Type B pancreatic cell (in vitro differentiated cells): Measurements from ENCODE around the gene MAGI3. TPM values are rescaled to one million over a fixed set of nuclear protein-coding genes. Genes with fewer than 3 reads are reported as not detected.

Source experiments
- DNase-seq: peaks from one replicate; pipeline ENCODE4 v3.0.0; 2021; ENCODE audit warnings: mixed read lengths; ENCODE audit not compliant: unreplicated experiment; ENCODE audit errors: extremely low spot score
- H3K27ac Mint-ChIP-seq: 2 replicates; pipeline ENCODE4 v1.8.0; 2021; ENCODE audit warnings: mild to moderate bottlenecking, mixed read lengths
- H3K27me3 Mint-ChIP-seq: 2 replicates; pipeline ENCODE4 v1.8.0; 2021; ENCODE audit warnings: mixed read lengths
- H3K36me3 Mint-ChIP-seq: 2 replicates; pipeline ENCODE4 v1.8.0; 2021; ENCODE audit warnings: mixed read lengths
- H3K4me1 Mint-ChIP-seq: one replicate; pipeline ENCODE4 v1.8.0; 2021; ENCODE audit warnings: mixed read lengths; ENCODE audit not compliant: unreplicated experiment
- H3K4me3 Mint-ChIP-seq: 2 replicates; pipeline ENCODE4 v1.8.0; 2021; ENCODE audit warnings: mild to moderate bottlenecking, mixed read lengths
- H3K9me3 Mint-ChIP-seq: 2 replicates; pipeline ENCODE4 v1.8.0; 2021; ENCODE audit warnings: mixed read lengths
- total RNA-seq: library from RNA; stranded (reverse); gene quantifications from 2 replicates; pipeline ENCODE4 v1.2.1, GENCODE V29; 2021; ENCODE audit warnings: low replicate concordance
- TF ChIP-seq, protein P1 (sequence below): fragments of 200-600 bp; sonication (generic); conservative IDR thresholded peaks from 2 replicates; pipeline ENCODE4 v1.5.0; 2021; ENCODE audit warnings: antibody characterized with exemption, mild to moderate bottlenecking

The MAGI3 gene
- total RNA-seq, 1 donor from 2014 or later: 19.2 TPM

DNA sequence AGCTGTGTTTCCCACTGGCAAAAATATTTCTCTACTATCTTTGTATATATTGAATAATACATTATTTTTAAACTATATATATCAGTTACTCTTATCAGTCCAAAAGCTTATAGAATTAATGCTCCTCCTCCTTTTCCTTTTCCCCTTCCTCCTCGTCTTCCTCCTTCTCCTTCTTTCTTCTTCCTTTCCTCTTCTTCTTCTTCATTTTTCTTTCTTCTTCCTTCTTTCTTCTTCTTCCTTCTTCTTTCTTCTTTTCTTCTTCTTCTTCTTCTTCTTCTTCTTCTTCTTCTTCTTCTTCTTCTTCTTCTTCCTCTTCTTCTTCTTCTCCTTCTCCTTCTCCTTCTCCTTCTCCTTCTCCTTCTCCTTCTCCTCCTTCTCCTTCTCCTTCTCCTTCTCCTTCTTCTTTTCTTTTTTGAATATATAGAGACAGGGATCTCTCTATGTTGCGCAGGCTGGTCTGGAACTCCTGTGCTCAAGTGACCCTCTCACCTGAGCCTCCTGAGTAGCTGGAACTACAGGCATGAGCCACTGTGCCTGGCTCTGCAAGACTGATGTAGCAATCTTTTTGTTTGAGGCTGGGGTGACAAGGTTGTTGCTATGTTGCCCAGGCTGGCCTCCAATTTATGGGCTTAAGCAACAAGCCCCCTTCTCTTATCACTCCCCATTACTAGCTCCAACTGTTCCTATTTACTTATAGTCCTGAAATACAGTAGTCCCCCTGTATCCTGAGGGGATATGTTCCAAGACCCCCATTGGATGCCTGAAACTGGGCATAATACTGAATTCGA lies 47.4 kb downstream of the MAGI3 start:
- Mint-ChIP-seq H3K4me1 (peaks cover 10% of the 10 kb centered on the region), H3K27ac (no peak overlapping the region), H3K4me3 (no peak overlapping the region), H3K27me3 (no peaks in the 10 kb centered on the region), H3K36me3 (no peaks in the 10 kb centered on the region), H3K9me3 (no peaks in the 10 kb centered on the region)
- TF ChIP-seq, protein P1, sequence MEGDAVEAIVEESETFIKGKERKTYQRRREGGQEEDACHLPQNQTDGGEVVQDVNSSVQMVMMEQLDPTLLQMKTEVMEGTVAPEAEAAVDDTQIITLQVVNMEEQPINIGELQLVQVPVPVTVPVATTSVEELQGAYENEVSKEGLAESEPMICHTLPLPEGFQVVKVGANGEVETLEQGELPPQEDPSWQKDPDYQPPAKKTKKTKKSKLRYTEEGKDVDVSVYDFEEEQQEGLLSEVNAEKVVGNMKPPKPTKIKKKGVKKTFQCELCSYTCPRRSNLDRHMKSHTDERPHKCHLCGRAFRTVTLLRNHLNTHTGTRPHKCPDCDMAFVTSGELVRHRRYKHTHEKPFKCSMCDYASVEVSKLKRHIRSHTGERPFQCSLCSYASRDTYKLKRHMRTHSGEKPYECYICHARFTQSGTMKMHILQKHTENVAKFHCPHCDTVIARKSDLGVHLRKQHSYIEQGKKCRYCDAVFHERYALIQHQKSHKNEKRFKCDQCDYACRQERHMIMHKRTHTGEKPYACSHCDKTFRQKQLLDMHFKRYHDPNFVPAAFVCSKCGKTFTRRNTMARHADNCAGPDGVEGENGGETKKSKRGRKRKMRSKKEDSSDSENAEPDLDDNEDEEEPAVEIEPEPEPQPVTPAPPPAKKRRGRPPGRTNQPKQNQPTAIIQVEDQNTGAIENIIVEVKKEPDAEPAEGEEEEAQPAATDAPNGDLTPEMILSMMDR: no peak
- DNase-seq: no peak

DNA sequence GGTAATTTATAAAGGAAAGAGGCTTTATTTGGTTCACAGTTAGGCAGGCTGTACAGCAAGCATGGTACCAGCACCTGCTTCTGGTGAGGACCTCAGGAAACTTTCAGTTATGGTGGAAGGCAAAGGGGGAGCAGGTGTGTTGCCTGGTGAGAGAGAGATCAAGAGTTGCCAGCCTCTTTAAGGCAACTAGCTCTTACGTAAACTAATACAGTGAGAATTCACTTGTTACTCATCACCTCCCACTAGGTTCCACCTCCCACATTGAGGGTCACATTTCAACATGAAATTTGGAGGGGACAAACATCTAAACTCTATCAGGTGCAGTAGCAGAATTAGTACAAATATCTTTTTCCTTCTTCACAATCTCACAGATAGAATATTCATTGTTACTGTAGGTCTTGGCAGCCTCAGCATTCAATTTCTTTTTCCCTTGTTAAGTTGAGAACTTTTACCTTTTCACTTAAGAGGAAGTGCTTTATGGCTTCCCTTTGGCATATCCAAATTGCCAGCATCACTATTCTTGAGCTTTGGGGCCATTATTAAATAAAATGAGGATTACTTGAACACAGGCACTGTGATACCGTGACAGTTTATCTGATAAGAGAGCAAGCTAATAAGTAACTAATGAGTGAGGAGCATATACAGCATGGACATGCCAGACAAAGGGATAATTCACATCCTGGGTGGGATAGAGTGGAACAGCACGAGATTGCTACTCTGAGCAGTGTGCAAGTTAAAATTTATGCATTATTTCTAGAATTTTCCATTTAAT lies 48.4 kb downstream of the MAGI3 start:
- Mint-ChIP-seq H3K9me3 (no peaks in the 10 kb centered on the region), H3K4me1 (peaks cover 10% of the 10 kb centered on the region), H3K36me3 (no peaks in the 10 kb centered on the region), H3K27ac (no peak overlapping the region), H3K4me3 (no peak overlapping the region), H3K27me3 (no peaks in the 10 kb centered on the region)
- TF ChIP-seq, protein P1: no peak
- DNase-seq: no peak

DNA sequence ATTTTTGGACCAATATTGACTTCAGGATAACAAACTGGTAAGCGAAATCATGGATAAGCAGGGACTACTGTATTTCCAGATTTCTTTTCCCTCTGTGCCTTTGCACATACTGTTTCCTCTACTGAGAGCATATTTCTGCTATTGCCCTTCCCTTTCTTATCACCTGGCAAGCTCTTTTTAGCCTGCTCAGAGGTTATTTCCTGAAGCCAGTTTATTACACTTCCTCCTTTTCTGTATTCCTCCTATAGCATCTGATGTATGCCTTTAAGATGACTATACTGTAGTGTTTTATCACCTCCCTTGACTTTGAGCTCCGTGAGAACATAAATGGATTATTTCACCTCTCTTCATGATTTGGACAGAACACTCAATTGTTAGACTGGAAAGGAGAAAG lies 49.0 kb downstream of the MAGI3 start:
- Mint-ChIP-seq H3K27ac (no peak overlapping the region), H3K36me3 (no peaks in the 10 kb centered on the region), H3K4me3 (no peak overlapping the region), H3K27me3 (no peaks in the 10 kb centered on the region), H3K9me3 (no peaks in the 10 kb centered on the region), H3K4me1 (peaks cover 10% of the 10 kb centered on the region)
- TF ChIP-seq, protein P1: no peak
- DNase-seq: no peak

DNA sequence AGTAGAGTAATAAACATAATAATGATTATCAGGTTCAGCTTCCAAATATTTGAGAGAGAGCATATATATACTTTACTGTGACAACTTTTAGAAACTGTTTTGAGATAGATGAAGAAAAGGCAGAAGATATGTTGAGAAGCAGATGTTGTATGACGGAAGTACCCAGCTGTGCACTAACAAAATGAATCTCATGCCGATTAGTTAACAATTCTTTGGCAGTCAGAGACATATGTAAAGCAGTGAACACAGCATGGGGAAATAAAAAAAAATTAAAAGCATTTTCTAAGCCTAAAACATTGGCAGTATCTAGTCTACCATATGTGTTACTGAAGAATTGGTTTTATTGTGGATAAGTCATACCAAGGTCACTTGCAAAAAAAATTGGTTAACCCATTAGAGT lies 51.8 kb downstream of the MAGI3 start:
- DNase-seq: no peak
- H3K36me3 Mint-ChIP-seq: peaks cover 9% of the 10 kb centered on the region
- H3K9me3 Mint-ChIP-seq: peaks cover 12% of the 10 kb centered on the region
- no peaks in the 10 kb centered on the region for H3K27me3 Mint-ChIP-seq
- H3K4me3 Mint-ChIP-seq: no peak overlapping the region
- no peak overlapping the region for H3K27ac Mint-ChIP-seq
- TF ChIP-seq, protein P1: no peak
- H3K4me1 Mint-ChIP-seq: peaks cover 10% of the 10 kb centered on the region

DNA sequence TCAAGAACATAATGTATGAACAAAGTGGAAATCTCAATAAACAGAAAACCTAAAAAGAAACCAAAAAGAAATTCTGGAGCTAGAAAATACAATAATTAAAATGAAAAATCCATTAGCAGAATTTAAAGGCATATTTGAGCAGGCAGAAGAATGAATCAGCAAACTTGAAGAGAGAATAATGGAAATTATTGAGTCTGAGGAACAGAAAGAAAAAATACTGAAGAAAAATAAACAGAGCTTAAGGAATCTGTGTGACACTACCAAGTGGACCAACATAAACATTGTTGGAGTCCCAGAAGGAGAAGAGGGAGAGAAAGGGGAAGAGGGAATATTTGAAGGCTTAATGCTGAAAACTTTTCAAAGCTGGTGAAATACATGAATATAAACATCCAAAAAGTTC lies 54.5 kb downstream of the MAGI3 start:
- Mint-ChIP-seq H3K4me3 (no peak overlapping the region), H3K36me3 (peaks cover 13% of the 10 kb centered on the region), H3K4me1 (peaks cover 4% of the 10 kb centered on the region), H3K27ac (no peak overlapping the region), H3K27me3 (no peaks in the 10 kb centered on the region), H3K9me3 (peaks cover 16% of the 10 kb centered on the region)
- no peak for DNase-seq
- TF ChIP-seq, protein P1: no peak
